ENCODE data around the gene PMIS2.

GRCh38 chr19:35551091-35551810 is 34.7 kb upstream of the PMIS2 start:
- TF ChIP-seq EZH2 (IDR thresholded peaks at IDR 0.05; ENCODE audit: insufficient read depth, low read length) (no peak), CTCF (IDR thresholded peaks at IDR 0.05; ENCODE audit: insufficient read depth, low read depth, low read length) (no peak)
